Measurements from ENCODE around the gene AKIP1.

- TF ChIP-seq EZH2 (IDR thresholded peaks at IDR 0.05; ENCODE audit: low read depth, low read length, severe bottlenecking) (no peak), EP300 (IDR thresholded peaks at IDR 0.05; ENCODE audit: borderline replicate concordance in 1 of 2, low read depth in 2 of 2, low read length in 2 of 2) (no peak), POLR2A (IDR thresholded peaks at IDR 0.05; ENCODE audit: control extremely low read depth in 1 of 2, low read depth in 2 of 2, low read length in 2 of 2) (no peak), PHF8 (conservative IDR thresholded peaks at IDR 0.05; ENCODE audit: low read depth, low read length) (no peak), TEAD4 (IDR thresholded peaks at IDR 0.05; ENCODE audit: low read depth, low read length) (no peak), E2F6 (IDR thresholded peaks at IDR 0.05) (no peak), CHD2 (IDR thresholded peaks at IDR 0.05; ENCODE audit: low read length) (no peak), POLR2AphosphoS5 (IDR thresholded peaks at IDR 0.05; ENCODE audit: low read depth, low read length) (no peak)
Measured at GRCh38 chr11:8871962-8872361, 39.0 kb upstream of the AKIP1 start.

All from H1 (cell line).